GM18870 (cell line): Measurements from ENCODE around the gene BTF3.

ENCODE experiments used
- ATAC-seq: cut with Tn5 transposase; IDR thresholded peaks from one replicate; pipeline ENCODE4 v1.9.1; 2021; ENCODE audit warnings: moderate library complexity; ENCODE audit not compliant: unreplicated experiment

BTF3 gene

GRCh38 chr5:73522989-73523388, 24.7 kb downstream of the BTF3 start:
- no peak for ATAC-seq

GRCh38 chr5:73523861-73524260, 25.6 kb downstream of the BTF3 start:
- no peak for ATAC-seq

GRCh38 chr5:73525606-73526203, 27.5 kb downstream of the BTF3 start:
- no peak for ATAC-seq

GRCh38 chr5:73528248-73528647, 30.0 kb downstream of the BTF3 start:
- ATAC-seq = no peak

- no peak for ATAC-seq
Observed at GRCh38 chr5:73529081-73529480, 30.8 kb downstream of the BTF3 start.

- no peak for ATAC-seq
Observed at GRCh38 chr5:73531356-73531755, 33.1 kb downstream of the BTF3 start.

- ATAC-seq = no peak
Observed at GRCh38 chr5:73532195-73532594, 34.0 kb downstream of the BTF3 start.

GRCh38 chr5:73534011-73534644, 35.9 kb downstream of the BTF3 start:
- no peak for ATAC-seq

GRCh38 chr5:73534971-73535370, 36.7 kb downstream of the BTF3 start:
- ATAC-seq = no peak

- no peak for ATAC-seq
Observed at GRCh38 chr5:73539730-73540129, 41.5 kb downstream of the BTF3 start.

GRCh38 chr5:73540192-73540591, 42.0 kb downstream of the BTF3 start:
- no peak for ATAC-seq

GRCh38 chr5:73542020-73542419, 43.8 kb downstream of the BTF3 start:
- ATAC-seq = no peak

GRCh38 chr5:73544429-73545402, 46.5 kb downstream of the BTF3 start:
- no peak for ATAC-seq

- ATAC-seq = no peak
Observed at GRCh38 chr5:73545403-73545779, 47.1 kb downstream of the BTF3 start.

- no peak for ATAC-seq
Observed at GRCh38 chr5:73550016-73550415, 51.8 kb downstream of the BTF3 start.

GRCh38 chr5:73552642-73553041, 54.4 kb downstream of the BTF3 start:
- no peak for ATAC-seq
